ENCODE measurements around the gene B3GNT9.
A peak's percentile ranks its signal among the peaks of the same experiment; 100 is the strongest.

The B3GNT9 gene

GRCh38 chr16:67184995-67185650, 34.3 kb upstream of the B3GNT9 start:
- peak overlapping the region; percentile 85 for H3K27ac ChIP-seq
- TF ChIP-seq CTCF (conservative IDR thresholded peaks at IDR 0.05): no peak

- peak overlapping the region; percentile 85 for H3K27ac ChIP-seq
- no peak for TF ChIP-seq CTCF (conservative IDR thresholded peaks at IDR 0.05)
These were observed 33.7 kb upstream of the B3GNT9 start for GRCh38 chr16:67184453-67184994.

- peak within 1 kb of the TSS; percentile 85 for H3K27ac ChIP-seq
- TF ChIP-seq CTCF (conservative IDR thresholded peaks at IDR 0.05): no peak
These were observed 33.0 kb upstream of the B3GNT9 start, which contains the start of gene MATCAP1 for GRCh38 chr16:67183627-67184452. Gene MATCAP1 (minus strand): TSS chr16:67183963. CDS start chr16:67180610, 3,353 bp downstream.

GRCh38 chr16:67183284-67183626, 32.5 kb upstream of the B3GNT9 start:
- TF ChIP-seq CTCF (conservative IDR thresholded peaks at IDR 0.05): no peak
- peak overlapping the region; percentile 85 for H3K27ac ChIP-seq

- no peak overlapping the region for H3K27ac ChIP-seq
- no peak for TF ChIP-seq CTCF (conservative IDR thresholded peaks at IDR 0.05)
These were observed 31.5 kb upstream of the B3GNT9 start for GRCh38 chr16:67182288-67182687.

GRCh38 chr16:67181346-67181745, 30.5 kb upstream of the B3GNT9 start:
- no peak for TF ChIP-seq CTCF (conservative IDR thresholded peaks at IDR 0.05)
- H3K27ac ChIP-seq: no peak overlapping the region

- no peak overlapping the region for H3K27ac ChIP-seq
- no peak for TF ChIP-seq CTCF (conservative IDR thresholded peaks at IDR 0.05)
These were observed 29.4 kb upstream of the B3GNT9 start for GRCh38 chr16:67180166-67180565.

All from VCaP (cell line).